Umbilical cord (tissue), 2 donors: ENCODE results near the gene TBC1D32. TPM values are rescaled to one million over a fixed set of nuclear protein-coding genes. Genes with fewer than 3 reads are reported as not detected.
"Not testable (repeated sequence)": the region's sequence is repeated elsewhere in the genome, so short reads cannot be mapped to it uniquely, and the experiment has no call there.

ENCODE experiments used
- DNase-seq: peaks from one replicate; pipeline ENCODE4 v3.0.0-alpha.2; 2015; ENCODE audit warnings: low spot score
- total RNA-seq: library from RNA; depleted of rRNA; stranded (reverse); fragments of >200 nt; gene quantifications from one replicate; pipeline ENCODE4 v1.2.3, GENCODE V29; 2014; ENCODE audit warnings: low replicate concordance; ENCODE audit not compliant: insufficient read depth

TBC1D32 gene
- total RNA-seq, 1 donor from 2014 or later, result 49.1 TPM

DNA sequence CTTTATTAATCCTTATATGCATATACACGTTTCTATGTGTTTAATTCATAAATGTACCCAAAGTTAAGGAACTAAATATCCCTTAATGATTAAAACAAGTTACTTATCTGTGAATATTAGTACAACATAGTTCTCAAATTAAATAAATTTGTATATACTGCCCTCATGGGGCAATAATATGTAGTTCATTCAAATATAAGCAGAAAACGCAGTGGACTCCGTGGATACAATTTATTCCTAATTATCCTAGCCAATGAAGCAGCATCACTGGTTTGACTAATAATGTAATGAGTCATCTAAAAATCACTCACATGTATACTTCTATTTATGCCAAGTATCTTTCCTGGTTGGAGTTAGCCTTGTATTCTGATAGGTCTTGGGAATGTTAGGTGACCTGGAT lies 111.6 kb downstream of the TBC1D32 start:
- peak; percentile 9 for DNase-seq

DNA sequence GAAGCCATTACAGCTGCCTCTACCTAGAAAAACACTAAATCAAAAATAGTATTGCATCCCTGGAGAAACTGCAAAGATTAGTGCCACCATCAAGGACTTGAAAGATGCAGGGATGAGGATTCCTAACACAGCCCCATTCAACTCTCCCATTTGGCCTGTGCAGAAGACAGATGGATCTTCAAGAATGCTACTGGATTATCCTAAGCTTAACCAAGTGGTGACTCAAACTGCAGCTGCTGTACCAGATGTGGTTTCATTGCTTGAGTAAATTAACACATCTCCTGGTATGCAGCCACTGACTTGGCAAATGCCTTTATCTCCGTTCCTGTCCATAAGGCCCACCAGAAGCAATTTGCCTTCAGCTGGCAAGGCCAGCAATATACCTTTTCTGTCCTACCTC lies 117.4 kb downstream of the TBC1D32 start:
- DNase-seq, result no peak

DNA sequence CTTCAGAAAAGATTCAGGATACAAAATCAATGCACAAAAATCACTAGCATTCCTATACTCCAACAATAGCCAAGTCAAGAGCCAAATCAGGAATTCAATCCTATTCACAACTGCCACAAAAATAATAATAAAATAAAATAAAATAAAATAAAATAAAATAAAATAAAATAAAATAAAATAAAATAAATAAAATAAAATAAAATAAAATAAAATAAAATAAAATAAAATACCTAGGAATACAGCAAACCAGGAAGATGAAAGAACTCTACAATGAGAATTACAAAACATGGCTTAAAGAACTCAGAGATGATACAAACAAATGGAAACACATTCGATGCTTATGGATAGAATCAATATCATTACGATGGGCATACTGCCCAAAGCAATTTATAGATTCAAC lies 120.9 kb downstream of the TBC1D32 start:
- DNase-seq, result not testable (repeated sequence)

DNA sequence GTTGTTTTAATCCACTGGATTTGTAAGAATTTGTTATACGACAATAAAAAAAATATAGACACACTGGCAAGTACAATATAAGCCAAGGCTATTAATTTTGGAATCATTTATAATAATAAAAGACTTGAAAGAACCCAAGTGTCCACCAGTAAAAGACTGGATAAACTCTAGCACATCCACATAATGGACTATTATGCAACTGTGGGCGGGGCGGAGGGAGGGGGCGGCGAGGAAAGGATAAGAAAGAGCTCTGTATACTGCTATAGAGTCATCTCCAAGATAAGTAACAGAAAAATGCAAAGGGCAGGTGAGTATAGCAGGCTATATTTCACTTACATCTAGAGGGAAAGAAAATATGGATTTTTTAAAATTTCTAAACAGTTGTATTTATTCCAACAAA lies 123.3 kb downstream of the TBC1D32 start:
- no peak for DNase-seq

DNA sequence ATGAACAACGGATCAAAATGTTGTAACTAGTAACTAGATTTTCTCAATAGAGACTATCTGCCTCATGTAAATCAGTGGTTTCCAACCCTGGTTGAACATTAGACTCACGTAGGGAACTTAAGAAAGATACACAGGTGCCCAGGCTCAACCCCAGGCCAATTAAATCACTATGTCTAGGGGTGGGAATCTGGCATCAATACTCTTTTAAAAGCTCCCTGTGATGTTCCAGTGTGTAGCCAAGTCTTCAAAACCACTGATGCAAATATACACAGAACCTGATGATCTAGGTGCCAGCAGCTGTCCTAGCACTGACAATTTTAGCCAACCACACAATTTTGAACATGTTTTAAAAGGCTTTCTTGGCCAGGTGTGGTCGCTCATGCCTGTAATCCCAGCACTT lies 128.7 kb downstream of the TBC1D32 start:
- no peak for DNase-seq

DNA sequence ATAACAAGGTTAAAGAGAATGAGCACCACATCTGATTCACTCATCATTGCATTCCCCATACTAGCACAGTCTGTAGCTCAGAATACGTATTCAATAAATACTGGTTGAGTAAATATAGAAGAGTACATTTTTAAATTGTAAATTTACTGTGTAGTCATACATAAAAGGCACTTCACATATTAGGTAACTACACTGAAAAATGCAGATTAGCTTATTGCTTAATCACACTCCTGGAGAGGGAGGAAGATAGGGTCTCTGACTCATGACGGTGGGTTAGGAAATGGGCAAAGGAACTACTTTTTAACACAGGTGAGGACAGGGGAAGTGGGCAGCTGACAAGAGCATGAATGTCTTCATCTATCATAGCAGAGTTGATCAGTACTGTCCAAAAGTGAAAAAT lies 133.2 kb downstream of the TBC1D32 start:
- DNase-seq, result no peak

DNA sequence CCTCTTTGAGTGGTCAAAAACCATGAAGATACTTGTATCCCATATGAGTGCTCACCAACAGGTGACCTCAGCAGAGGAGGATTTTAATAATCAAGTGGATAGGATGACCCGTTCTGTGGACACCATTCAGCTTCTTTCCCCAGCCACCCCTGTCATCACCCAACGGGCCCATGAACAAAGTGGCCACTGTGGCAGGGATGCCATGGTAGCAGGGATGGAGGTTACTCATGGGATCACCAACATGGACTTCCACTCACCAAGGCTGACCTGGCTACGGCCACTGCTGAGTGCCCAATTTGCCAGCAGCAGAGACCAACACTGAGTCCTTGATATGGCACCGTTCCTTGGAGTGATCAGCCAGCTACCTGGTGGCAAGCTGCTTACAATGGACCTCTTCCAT lies 138.2 kb downstream of the TBC1D32 start:
- not testable (repeated sequence) for DNase-seq

DNA sequence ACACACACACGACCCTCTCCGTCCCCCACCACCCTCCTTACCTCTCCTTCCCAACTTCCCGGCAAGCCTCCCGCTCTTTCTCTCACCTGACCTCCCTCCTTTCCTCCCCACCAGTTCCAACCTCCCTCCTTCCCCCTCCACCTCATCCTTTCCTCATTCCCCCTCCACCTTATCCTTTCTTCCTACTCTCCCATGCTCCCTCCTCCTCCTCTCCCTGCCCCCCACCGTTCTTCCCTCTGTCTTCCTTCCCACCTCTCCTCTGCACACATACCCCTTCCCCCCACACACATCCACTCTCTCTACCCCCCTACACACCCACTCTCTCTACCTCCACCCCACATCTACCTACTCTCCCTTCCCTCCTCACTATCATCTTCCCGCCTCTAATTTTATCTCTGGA lies 144.2 kb downstream of the TBC1D32 start:
- no peak for DNase-seq

DNA sequence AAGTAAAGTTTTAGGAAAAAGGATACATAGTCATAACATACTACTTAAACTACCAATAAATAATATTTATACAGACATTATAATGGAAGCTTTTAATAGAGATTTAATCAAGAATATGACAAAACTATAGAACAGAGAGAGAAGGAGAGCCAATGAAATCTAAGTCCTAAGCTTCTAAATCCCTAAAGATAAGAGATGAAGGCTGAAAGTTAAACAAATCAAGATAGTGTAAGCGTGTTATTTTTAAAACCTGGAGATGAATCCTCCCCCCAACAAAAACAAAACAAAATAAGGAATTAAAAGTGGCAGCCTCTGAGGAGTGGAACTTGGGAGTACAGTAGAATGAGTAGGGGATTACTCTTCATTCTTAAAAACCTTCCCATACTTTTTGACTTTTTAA lies 145.9 kb downstream of the TBC1D32 start:
- DNase-seq, result peak; percentile 74

DNA sequence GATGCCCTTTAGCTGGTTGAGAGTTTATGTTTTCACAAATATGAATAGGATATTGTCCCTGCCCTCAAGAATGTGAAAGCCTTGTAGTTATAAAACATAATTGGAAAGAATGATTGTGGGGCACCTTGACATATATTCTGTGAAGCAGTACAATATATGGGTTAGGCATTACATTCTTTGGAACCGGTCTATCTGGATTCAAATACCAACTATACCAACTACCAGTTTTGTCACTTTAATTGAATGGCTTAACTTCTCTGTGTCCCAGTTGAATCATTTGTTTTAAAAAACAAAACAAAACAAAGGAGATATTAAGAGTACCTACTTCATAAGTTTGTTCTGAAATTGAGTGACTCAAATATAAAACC lies 146.5 kb downstream of the TBC1D32 start:
- DNase-seq, result peak; percentile 22

DNA sequence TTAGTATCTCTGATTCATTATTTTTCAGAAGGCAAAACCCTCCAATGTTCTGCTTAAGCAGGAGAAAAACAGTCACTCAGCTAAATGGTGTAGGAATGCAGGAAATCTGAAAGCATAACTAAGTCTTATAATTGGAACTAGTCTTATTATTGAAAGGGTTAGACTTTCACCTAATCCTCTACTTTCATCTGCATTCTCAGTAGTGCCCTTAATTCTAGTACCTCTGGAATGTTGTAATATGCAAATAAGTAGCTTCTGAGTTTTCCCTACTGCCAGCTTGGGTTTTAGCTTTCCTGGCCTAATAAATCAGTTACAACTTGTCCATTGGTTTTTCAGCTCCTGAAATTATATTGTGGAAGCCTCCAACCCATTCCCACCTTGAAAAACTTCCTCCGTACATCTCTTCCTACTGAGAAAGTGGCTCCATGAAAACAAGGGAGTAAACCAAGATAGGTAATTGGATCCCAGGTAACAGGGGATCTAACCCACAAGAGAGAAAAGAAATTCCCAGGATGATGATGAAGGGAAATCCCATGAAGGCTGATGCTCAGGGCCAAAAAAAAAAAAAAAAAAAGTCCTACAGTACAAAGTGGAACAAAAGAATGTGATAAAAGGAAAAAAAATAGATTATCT lies 147.0 kb downstream of the TBC1D32 start:
- no peak for DNase-seq

DNA sequence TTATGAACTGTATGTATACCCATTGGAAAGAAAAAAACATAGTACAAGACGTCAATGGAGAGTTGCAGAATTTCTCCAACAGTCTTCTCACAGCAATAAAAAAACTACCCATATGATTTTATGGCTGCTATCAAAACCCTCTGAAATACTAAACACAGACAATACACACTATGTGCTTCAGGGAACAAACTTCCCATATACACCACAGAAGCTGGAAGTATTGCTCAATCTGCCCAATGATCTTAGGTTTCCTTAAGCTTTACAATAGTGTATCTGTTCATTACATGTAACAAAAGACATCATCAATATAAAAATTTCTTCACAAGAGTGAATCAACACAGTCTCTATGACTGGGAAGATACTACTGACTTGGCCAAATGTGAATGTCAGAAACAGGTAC lies 150.5 kb downstream of the TBC1D32 start:
- DNase-seq, result no peak

DNA sequence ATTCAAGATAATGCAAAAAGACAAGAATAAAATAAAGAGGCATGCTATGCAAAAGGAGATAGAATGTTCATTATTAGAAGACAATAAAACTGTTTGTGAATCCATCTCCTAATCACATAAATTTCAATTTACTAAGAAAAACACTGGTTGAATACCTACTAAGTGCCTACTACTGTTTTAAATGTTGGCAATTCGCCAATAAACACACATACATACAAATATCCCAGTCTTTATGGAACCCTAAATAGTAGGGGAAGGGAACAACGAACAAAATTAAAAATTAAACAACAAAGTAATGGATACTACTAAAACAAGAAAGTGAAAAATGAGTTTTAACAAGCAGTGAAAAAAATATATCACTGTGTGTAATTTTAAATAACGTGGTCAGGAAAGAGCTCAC lies 158.5 kb downstream of the TBC1D32 start:
- DNase-seq, result no peak

DNA sequence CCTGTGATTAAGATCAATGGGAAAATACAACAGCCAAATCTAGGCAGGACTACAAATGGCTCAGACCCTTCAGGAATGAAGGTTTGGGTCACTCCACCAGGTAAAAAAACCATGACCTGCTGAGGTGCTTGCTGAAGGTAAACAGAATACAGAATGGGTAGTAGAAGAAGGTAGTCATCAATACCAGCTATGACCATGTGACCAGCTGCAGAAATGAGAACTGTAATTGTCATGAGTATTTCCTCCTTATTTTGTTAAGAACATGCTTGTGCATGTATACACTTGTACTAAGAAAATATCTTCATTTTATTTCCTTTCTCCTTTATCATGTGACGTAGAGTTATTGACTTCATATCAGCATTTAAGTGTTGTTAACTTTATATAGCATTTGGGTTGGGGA lies 161.8 kb downstream of the TBC1D32 start:
- not testable (repeated sequence) for DNase-seq

DNA sequence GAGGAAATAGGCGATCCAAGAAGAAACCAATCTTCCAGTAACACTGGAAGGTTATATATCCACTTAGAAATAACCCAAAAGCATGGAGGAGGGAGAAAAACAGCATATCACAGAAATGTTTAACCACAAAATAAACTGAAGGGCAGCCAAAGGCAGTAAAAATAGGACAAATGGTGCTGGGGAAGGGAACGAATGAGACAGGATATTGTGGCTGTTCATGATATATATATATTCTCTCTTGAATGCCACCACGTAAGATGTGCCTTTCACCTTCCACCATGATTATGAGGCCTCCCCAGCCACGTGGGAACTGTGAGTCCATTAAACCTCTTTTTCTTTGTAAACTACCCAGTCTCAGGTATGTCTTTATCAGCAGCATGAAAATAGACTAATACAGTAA lies 162.4 kb downstream of the TBC1D32 start:
- DNase-seq, result no peak

DNA sequence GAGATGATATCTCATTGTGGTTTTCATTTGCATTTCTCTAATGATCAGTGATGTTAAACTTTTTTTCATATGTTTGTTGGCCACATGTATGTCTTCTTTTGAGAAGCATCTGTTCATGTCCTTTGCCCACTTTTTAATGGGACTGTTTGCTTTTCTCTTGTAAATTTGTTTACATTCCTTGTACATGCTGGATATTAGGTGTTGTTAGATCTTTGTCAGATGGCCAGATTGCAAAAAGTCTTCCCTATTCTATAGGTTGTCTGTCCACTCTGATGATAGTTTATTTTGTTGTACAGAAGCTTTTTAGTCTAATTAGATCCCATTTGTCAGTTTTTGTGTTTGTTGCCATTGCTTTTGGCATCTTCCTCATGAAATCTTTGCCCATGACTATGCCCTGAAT lies 172.4 kb downstream of the TBC1D32 start:
- no peak for DNase-seq

DNA sequence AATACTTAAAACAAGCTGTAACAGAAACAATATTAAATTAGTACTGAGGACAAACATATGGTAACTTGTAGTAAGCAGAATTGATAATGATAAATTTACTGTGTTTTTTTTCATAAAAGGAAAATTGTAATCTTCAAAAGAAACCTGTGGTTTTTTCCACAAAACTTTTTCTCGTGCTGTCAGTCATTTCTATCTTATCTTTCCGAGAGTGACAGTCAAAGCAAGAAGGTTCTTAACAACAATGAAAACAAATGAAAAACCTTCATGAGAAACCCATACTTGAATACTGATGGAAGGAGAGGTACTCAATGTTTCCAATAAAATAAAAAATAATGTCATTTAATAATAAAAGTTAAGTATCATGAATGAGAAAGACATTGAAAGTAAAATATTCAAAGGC lies 174.0 kb downstream of the TBC1D32 start:
- no peak for DNase-seq

DNA sequence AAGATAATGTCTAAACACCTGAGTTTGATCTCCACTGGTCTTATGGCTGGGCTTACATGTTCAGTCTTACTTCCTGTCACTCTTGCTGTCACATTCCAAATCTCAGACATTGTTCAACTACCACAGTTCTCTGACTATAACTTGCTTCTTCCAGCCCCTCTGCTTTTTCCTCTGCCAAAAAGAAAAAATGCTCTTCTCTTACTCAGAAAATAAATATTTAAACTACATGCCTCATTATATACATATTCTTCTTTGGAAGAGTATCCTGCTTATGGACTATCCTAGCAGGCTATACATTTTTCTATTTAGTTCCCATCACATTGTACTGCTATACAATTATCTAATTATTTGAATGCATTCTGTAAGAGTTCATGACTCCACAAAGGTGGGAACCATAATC lies 175.4 kb downstream of the TBC1D32 start:
- no peak for DNase-seq

DNA sequence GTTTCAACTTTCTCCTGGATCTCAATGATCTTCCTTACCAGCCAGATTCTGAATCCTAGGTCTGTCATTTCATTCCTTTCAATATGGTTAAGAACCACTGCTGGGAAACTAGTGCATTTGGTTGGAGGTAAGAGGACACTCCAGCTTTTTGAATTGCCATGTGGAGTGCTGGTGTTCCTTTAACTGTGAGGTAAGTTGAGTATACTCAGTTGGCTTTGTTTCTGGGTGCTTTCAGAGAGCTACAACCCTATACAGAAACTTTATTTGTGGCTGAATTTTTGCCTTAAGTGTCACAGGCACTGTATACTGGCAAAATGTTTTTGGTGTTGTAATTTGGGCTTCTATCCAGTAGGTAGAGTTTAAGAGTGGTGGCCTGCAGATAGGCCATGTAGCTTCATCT lies 175.8 kb downstream of the TBC1D32 start:
- DNase-seq, result no peak

DNA sequence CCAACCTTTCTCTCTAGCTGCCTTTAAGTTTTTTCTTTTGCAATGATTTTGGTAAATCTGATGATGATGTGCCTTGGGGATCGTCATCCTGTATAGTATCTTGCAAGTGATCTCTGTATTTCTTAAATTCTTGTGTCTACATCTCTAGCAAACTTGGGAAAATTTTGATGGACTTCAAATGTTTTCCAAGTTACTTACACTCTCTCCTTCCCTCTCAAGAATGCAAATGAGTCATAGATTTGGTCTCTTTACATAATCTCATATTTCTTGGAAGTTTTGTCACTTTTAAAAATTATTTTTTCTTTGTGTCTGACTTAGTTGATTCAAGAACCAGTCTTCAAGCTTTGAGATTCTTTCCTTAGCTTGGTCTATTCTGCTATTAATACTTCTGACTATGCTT lies 176.4 kb downstream of the TBC1D32 start:
- DNase-seq, result no peak

DNA sequence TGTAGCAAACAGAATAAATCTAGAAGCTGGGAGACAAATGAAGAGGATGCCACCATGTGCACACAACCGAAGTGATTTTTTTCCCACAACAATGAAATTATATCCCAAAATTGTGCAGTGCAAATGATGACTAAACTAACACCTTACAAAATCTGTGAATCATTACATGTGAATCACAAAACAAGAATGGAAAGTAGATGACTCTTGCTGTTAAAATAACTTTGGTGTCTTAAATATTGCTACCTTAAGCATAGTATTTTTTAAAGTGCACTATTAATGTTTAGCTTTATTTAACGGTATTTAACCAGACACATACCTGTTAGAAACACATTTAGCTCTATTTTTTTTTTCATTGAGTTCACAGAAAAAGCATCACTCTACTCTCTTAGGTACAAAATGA lies 190.8 kb downstream of the TBC1D32 start:
- DNase-seq, result no peak

DNA sequence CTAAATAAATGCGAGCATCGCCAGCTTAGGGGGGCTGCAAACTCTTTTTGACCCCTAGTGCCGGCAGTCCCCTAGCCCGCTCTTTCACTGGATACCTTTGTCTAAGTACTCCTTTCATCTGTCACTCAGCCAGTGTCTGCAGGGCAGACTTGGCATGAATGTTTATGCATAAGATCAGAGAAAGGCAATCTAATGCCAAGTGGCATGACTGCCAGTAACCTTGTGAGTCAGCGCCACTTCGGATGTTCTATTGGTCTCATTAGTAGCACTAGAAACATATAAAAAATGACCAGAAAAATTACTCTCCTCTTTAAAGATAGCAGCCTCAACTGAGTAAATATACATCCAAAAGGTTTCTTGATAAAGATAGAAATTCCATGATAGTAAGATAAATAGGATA lies 192.2 kb downstream of the TBC1D32 start:
- DNase-seq, result no peak

DNA sequence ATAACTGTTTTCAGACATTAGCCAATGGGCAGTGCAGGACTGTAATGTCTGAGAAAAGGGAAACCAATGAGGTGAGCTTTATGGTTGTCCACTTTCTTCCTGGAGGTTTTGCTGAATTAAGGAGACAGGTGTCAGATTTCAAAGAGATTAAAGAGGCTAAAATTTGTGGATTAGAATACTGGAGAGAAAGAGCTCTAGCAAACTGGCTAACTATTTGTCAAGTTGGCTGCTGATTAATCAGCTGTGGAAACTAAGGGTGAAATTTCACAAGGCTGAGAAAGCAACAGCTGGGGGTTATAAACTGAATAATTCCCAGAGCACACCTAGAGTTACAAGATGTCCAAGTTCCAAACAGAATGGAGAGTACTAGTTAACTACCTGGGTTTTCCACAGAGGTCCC lies 198.9 kb downstream of the TBC1D32 start:
- no peak for DNase-seq

DNA sequence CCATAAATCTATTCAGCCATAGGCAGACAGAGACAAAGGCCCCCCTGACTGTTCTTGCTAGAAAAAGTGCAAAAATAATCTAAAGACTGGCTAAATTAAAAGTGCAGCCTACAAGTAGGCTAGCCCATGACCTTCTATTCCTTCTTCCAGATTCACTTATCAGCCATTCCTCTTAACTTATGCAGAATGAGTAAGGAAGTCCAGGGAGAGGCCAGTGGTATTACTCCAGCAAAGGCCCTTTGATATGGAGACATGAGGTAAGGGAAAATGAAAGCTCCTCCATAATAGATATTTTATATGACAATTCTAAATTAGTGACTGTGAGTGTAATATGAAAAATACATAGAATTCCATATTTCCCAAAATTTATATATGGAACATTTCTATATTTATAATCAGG lies 199.4 kb downstream of the TBC1D32 start:
- no peak for DNase-seq
